ENCODE results near the gene PRR18. TPM values are rescaled to one million over a fixed set of nuclear protein-coding genes. Genes with fewer than 3 reads are reported as not detected.

PRR18 gene
- total RNA-seq, 1 experiment from 2014 or later = not detected

- Histone ChIP-seq H3K9ac (ENCODE audit: low read length) (no peak overlapping the region), H3K9me3 (ENCODE audit: control insufficient read depth in 1 of 2, insufficient read depth in 1 of 2, low read depth in 1 of 2, low read length in 2 of 2) (no peaks in the 10 kb centered on the region), H3K79me2 (ENCODE audit: insufficient read depth, low read length) (no peaks in the 10 kb centered on the region), H4K20me1 (ENCODE audit: insufficient read depth) (no peaks in the 10 kb centered on the region), H3K4me3 (replicated peaks in 1 of 2; ENCODE audit: low read depth in 1 of 2, low read length in 2 of 2) (no peak overlapping the region), H3K9me2 (ENCODE audit: insufficient read depth) (no peaks in the 10 kb centered on the region), H3K36me3 (ENCODE audit: control insufficient read depth in 1 of 2, insufficient read depth in 2 of 2, low read length in 2 of 2) (no peaks in the 10 kb centered on the region), H2AFZ (ENCODE audit: low read depth, low read length, poor library complexity, severe bottlenecking) (no peak overlapping the region), H3K27ac (ENCODE audit: low read depth, low read length) (no peak overlapping the region), H3K27me3 (ENCODE audit: insufficient read depth, low read length) (peaks cover 7% of the 10 kb centered on the region), H3K4me1 (ENCODE audit: control insufficient read depth in 1 of 2, insufficient read depth in 2 of 2, low read length in 2 of 2) (no peaks in the 10 kb centered on the region), H3K4me2 (ENCODE audit: low read length) (no peak overlapping the region)
- ChIA-PET RAD21 (ENCODE audit: low non-redundant PET in 1 of 2, low total read pairs in 2 of 2, uncharacterized antibody in 2 of 2, unreplicated experiment in 2 of 2) (no interaction called here), POLR2A (no interaction called here), CTCF (interaction anchor here (1.1 to 1.2 kb wide), 2 partner anchors 11 to 119 kb away, joined by 3 read pairs; no protein-coding TSS in a partner anchor)
- no peak for DNase-seq (ENCODE audit: low read depth, low spot score)
- ATAC-seq = no peak
- TF ChIP-seq EGR1 (IDR thresholded peaks at IDR 0.05; ENCODE audit: low read depth) (no peak), CEBPB (IDR thresholded peaks at IDR 0.05; ENCODE audit: low read depth) (no peak), POLR2AphosphoS5 (IDR thresholded peaks at IDR 0.05; ENCODE audit: low read depth, low read length) (no peak), REST (IDR thresholded peaks at IDR 0.05; ENCODE audit: low read depth) (no peak), ZBTB33 (IDR thresholded peaks at IDR 0.05; ENCODE audit: extremely low read depth, insufficient replicate concordance, low read length) (no peak), SP1 (IDR thresholded peaks at IDR 0.05; ENCODE audit: low read depth) (no peak), TCF7L2 (IDR thresholded peaks at IDR 0.05; ENCODE audit: borderline replicate concordance, extremely low read depth, insufficient read depth, insufficient read length) (no peak)
- intact Hi-C loops (cut with micrococcal nuclease) = no loop called here
- no TSS peak for BruUV-seq (replicated peaks)
Observed at GRCh38 chr6:166282394-166283032, 25.7 kb downstream of the PRR18 start.
